Spleen (tissue), 11 donors: ENCODE data around the gene ST6GAL2. TPM values are rescaled to one million over a fixed set of nuclear protein-coding genes. Genes with fewer than 3 reads are reported as not detected.

Experiments
- DNase-seq: peaks from one replicate; pipeline ENCODE4 v3.0.0-alpha.2; 2020
- H3K27ac ChIP-seq, 8 donors: fragments of 200-600 bp; sonication (generic) in 7 of 8; 1 replicate in 4 of 8; 2 replicates in 4 of 8; pipeline versions ENCODE4 v1.5.0 to v1.8.0; 2016 to 2021; ENCODE audit warnings: inconsistent platforms in 4 of 8, mild to moderate bottlenecking in 4 of 8, moderate library complexity in 1 of 8
- H3K27me3 ChIP-seq, 7 donors: fragments of 200-600 bp; sonication (generic) in 6 of 7; replicated peaks in 1 of 7; 1 replicate in 4 of 7; 2 replicates in 3 of 7; pipeline versions ENCODE4 v1.5.0 to v1.8.0; 2016 to 2021; ENCODE audit warnings: inconsistent platforms in 3 of 7, mild to moderate bottlenecking in 1 of 7
- H3K36me3 ChIP-seq, 6 donors: fragments of 200-600 bp; sonication (generic) in 5 of 6; 1 replicate in 4 of 6; 2 replicates in 2 of 6; pipeline versions ENCODE4 v1.5.0 to v1.8.0; 2016 to 2021; ENCODE audit warnings: inconsistent platforms in 2 of 6
- H3K4me1 ChIP-seq, 6 donors: fragments of 200-600 bp; sonication (generic) in 5 of 6; 1 replicate in 3 of 6; 2 replicates in 3 of 6; pipeline versions ENCODE4 v1.5.0 to v1.8.0; 2016 to 2021; ENCODE audit warnings: inconsistent platforms in 3 of 6
- H3K4me3 ChIP-seq, 8 donors: fragments of 200-600 bp; sonication (generic) in 7 of 8; 1 replicate in 4 of 8; 2 replicates in 4 of 8; pipeline versions ENCODE4 v1.5.0 to v1.8.0; 2016 to 2021; ENCODE audit warnings: inconsistent platforms in 4 of 8, mild to moderate bottlenecking in 4 of 8, moderate library complexity in 2 of 8
- H3K9me3 ChIP-seq, 8 donors: fragments of 200-600 bp; sonication (generic) in 7 of 8; 1 replicate in 4 of 8; 2 replicates in 4 of 8; pipeline versions ENCODE4 v1.5.0 to v1.8.0; 2016 to 2021; ENCODE audit warnings: inconsistent platforms in 4 of 8
- CTCF ChIP-seq, 11 experiments: fragments of 200-600 bp in 7 of 11; fragments of 450-650 bp in 4 of 11; sonication (generic) in 4 of 11; IDR thresholded peaks in 8 of 11; conservative IDR thresholded peaks in 3 of 11; 1 replicate in 7 of 11; 2 replicates in 4 of 11; pipeline versions ENCODE4 v1.4.0 to v1.8.0; 2016 to 2021; ENCODE audit warnings: antibody characterized with exemption in 11 of 11, inconsistent platforms in 4 of 11, mild to moderate bottlenecking in 1 of 11
- POLR2A ChIP-seq, 3 donors: fragments of 450-650 bp; IDR thresholded peaks; one replicate each; pipeline ENCODE4 v1.5.1; 2017; ENCODE audit warnings: antibody characterized with exemption in 3 of 3, mild to moderate bottlenecking in 1 of 3
- POLR2AphosphoS5 ChIP-seq, 3 donors: sonication (generic); formaldehyde crosslinking; IDR thresholded peaks; one replicate each; pipeline ENCODE4 v1.5.1; 2017; ENCODE audit warnings: antibody characterized with exemption in 3 of 3
- WGBS, 5 donors: extraction: QIAGEN DNeasy Blood & Tissue Kit in 3 of 5; methylation state at CpG; one replicate each; pipeline versions ENCODE4 v1.1.5 to v1.1.7; 2013 to 2018; 5-methylcytosine and 5-hydroxymethylcytosine counted together
- intact Hi-C: fragments of 100-400 bp; cut with DNase I; formaldehyde crosslinking; loops from one replicate; pipeline ENCODE4 v1.15.0; 2023; ENCODE audit warnings: low total_unique reads
- polyA plus RNA-seq, 3 donors: library from polyadenylated mRNA; stranded (reverse); fragments of 200-250 nt; gene quantifications; one replicate each; pipeline ENCODE4 v1.2.1, GENCODE V29; 2013
- total RNA-seq, 7 donors: library from RNA; depleted of rRNA in 3 of 7; stranded (reverse); fragments of >200 nt in 3 of 7; fragmentation: NEBNext Ultra II Directional in 4 of 7; extraction: Animal tissue kit (Norgen Biotek cat#: 25700) in 4 of 7; gene quantifications; one replicate each; pipeline versions ENCODE4 v1.1.0 to v1.2.1, GENCODE V29; 2016 to 2021
- donor health status: healthy with polysubstance abuse.
- donor health status: DM: no; HTN: no; CAD: no; lungs with moderate emphysema.
- donor health status: DM: no; HTN: no; CAD: no.
- donor health status: Bipolar disorder and iron deficiency.
- donor health status: healthy.
- donor health status: DM: no; HTN: no; CAD: no.
- donor health status: DM: yes; HTN: yes; CAD: no.

Gene ST6GAL2
- total and polyA plus RNA-seq, 10 donors = under 0.01 to 0.13 (median 0.03) TPM; not detected in 5

- Histone ChIP-seq H3K9me3 (peaks cover 0 to 17% (median 11%) of the 10 kb centered on the region in 8 donors), H3K27me3 (no peaks in the 10 kb centered on the region), H3K4me3 (no peak overlapping the region), H3K4me1 (no peaks in the 10 kb centered on the region), H3K36me3 (no peaks in the 10 kb centered on the region), H3K27ac (no peak overlapping the region)
- TF ChIP-seq POLR2A (IDR thresholded peaks at IDR 0.05) (no peak), POLR2AphosphoS5 (IDR thresholded peaks at IDR 0.05) (no peak), CTCF (IDR thresholded peaks at IDR 0.05 in 8 of 11, conservative IDR thresholded peaks at IDR 0.05 in 3 of 11) (no peak)
- no peak for DNase-seq
- intact Hi-C loops = no loop called here
Measured at GRCh38 chr2:106857882-106858478, 28.0 kb downstream of the ST6GAL2 start.

- no peaks in the 10 kb centered on the region for H3K27me3 ChIP-seq
- no peak for DNase-seq
- WGBS, 5 donors = 66 to 92% (median 75%) methylated on average over 2 of the region's 2 CpGs
- TF ChIP-seq CTCF (IDR thresholded peaks at IDR 0.05 in 8 of 11, conservative IDR thresholded peaks at IDR 0.05 in 3 of 11) (no peak), POLR2AphosphoS5 (IDR thresholded peaks at IDR 0.05) (no peak), POLR2A (IDR thresholded peaks at IDR 0.05) (no peak)
- intact Hi-C loops = no loop called here
- H3K4me1 ChIP-seq = no peaks in the 10 kb centered on the region
- no peak overlapping the region for H3K4me3 ChIP-seq
- H3K36me3 ChIP-seq = no peaks in the 10 kb centered on the region
- no peak overlapping the region for H3K27ac ChIP-seq
- H3K9me3 ChIP-seq = peaks cover 0 to 8% (median 3%) of the 10 kb centered on the region in 8 donors
Measured at GRCh38 chr2:106853631-106854030, 32.3 kb downstream of the ST6GAL2 start.

GRCh38 chr2:106851881-106852501 is 34.0 kb downstream of the ST6GAL2 start:
- no peaks in the 10 kb centered on the region for H3K36me3 ChIP-seq
- H3K4me1 ChIP-seq = no peaks in the 10 kb centered on the region
- intact Hi-C loops = no loop called here
- no peaks in the 10 kb centered on the region for H3K27me3 ChIP-seq
- H3K27ac ChIP-seq = no peak overlapping the region
- WGBS, 5 donors = 82 to 89% (median 85%) methylated on average over 11 of the region's 11 CpGs
- DNase-seq = no peak
- TF ChIP-seq POLR2A (IDR thresholded peaks at IDR 0.05) (no peak), CTCF (IDR thresholded peaks at IDR 0.05 in 8 of 11, conservative IDR thresholded peaks at IDR 0.05 in 3 of 11) (no peak)
- no peak overlapping the region for H3K4me3 ChIP-seq
- H3K9me3 ChIP-seq = no peaks in the 10 kb centered on the region

GRCh38 chr2:106851087-106851874 is 34.7 kb downstream of the ST6GAL2 start:
- intact Hi-C loops = no loop called here
- H3K9me3 ChIP-seq = no peaks in the 10 kb centered on the region
- no peak overlapping the region for H3K27ac ChIP-seq
- TF ChIP-seq POLR2A (IDR thresholded peaks at IDR 0.05) (no peak), POLR2AphosphoS5 (IDR thresholded peaks at IDR 0.05) (no peak), CTCF (IDR thresholded peaks at IDR 0.05 in 8 of 11, conservative IDR thresholded peaks at IDR 0.05 in 3 of 11) (no peak)
- 37 to 54% (median 44%) methylated on average over 7 of the region's 7 CpGs for WGBS, 5 donors
- no peaks in the 10 kb centered on the region for H3K4me1 ChIP-seq
- no peaks in the 10 kb centered on the region for H3K27me3 ChIP-seq
- DNase-seq = no peak
- H3K36me3 ChIP-seq = no peaks in the 10 kb centered on the region
- no peak overlapping the region for H3K4me3 ChIP-seq
